ENCODE measurements around the gene FMN2. TPM values are rescaled to one million over a fixed set of nuclear protein-coding genes. Genes with fewer than 3 reads are reported as not detected.

FMN2 gene
- total RNA-seq, 1 donor = 11.2 TPM

- Histone ChIP-seq H3K9me3 (ENCODE audit: low read depth, low read length) (no peaks in the 10 kb centered on the region), H3K27me3 (ENCODE audit: insufficient read depth, low read length) (no peaks in the 10 kb centered on the region), H3K4me1 (ENCODE audit: insufficient read depth, low read length) (peaks cover 57% of the 10 kb centered on the region), H3K4me2 (ENCODE audit: insufficient read depth, low read length) (peak overlapping the region; percentile 15), H3K4me3 (ENCODE audit: insufficient read depth, low read length) (no peak overlapping the region), H3K36me3 (ENCODE audit: insufficient read depth, low read length) (no peaks in the 10 kb centered on the region), H3K79me2 (ENCODE audit: insufficient read depth, low read length) (peaks cover 27% of the 10 kb centered on the region), H4K20me1 (ENCODE audit: insufficient read depth, low read length) (no peaks in the 10 kb centered on the region), H3K27ac (ENCODE audit: low read depth, low read length) (peak overlapping the region; percentile 63), H2AFZ (ENCODE audit: low read length) (no peak overlapping the region)
- DNase-seq (ENCODE audit: insufficient read length, low spot score, missing footprints) = no peak
- TF ChIP-seq CTCF (IDR thresholded peaks at IDR 0.05; ENCODE audit: extremely low read depth, low read depth, low read length) = no peak
These were observed 218.1 kb downstream of the FMN2 start for GRCh38 chr1:240309769-240310168.

GRCh38 chr1:240310226-240310925 lies 218.7 kb downstream of the FMN2 start:
- peak overlapping the region; percentile 63 for H3K27ac ChIP-seq (ENCODE audit: low read depth, low read length)
- H3K4me3 ChIP-seq (ENCODE audit: insufficient read depth, low read length) = no peak overlapping the region
- H3K27me3 ChIP-seq (ENCODE audit: insufficient read depth, low read length) = no peaks in the 10 kb centered on the region
- peak overlapping the region; percentile 15 for H3K4me2 ChIP-seq (ENCODE audit: insufficient read depth, low read length)
- DNase-seq (ENCODE audit: insufficient read length, low spot score, missing footprints) = peak; percentile 27
- H4K20me1 ChIP-seq (ENCODE audit: insufficient read depth, low read length) = no peaks in the 10 kb centered on the region
- peaks cover 29% of the 10 kb centered on the region for H3K79me2 ChIP-seq (ENCODE audit: insufficient read depth, low read length)
- no peak overlapping the region for H2AFZ ChIP-seq (ENCODE audit: low read length)
- H3K4me1 ChIP-seq (ENCODE audit: insufficient read depth, low read length) = peaks cover 62% of the 10 kb centered on the region
- no peak for TF ChIP-seq CTCF (IDR thresholded peaks at IDR 0.05; ENCODE audit: extremely low read depth, low read depth, low read length)
- H3K9me3 ChIP-seq (ENCODE audit: low read depth, low read length) = no peaks in the 10 kb centered on the region
- no peaks in the 10 kb centered on the region for H3K36me3 ChIP-seq (ENCODE audit: insufficient read depth, low read length)

GRCh38 chr1:240312872-240313271 lies 221.2 kb downstream of the FMN2 start:
- Histone ChIP-seq H3K9me3 (ENCODE audit: low read depth, low read length) (no peaks in the 10 kb centered on the region), H3K27ac (ENCODE audit: low read depth, low read length) (peak overlapping the region; percentile 72), H3K79me2 (ENCODE audit: insufficient read depth, low read length) (peaks cover 30% of the 10 kb centered on the region), H3K36me3 (ENCODE audit: insufficient read depth, low read length) (no peaks in the 10 kb centered on the region), H4K20me1 (ENCODE audit: insufficient read depth, low read length) (no peaks in the 10 kb centered on the region), H3K4me1 (ENCODE audit: insufficient read depth, low read length) (peaks cover 53% of the 10 kb centered on the region), H3K27me3 (ENCODE audit: insufficient read depth, low read length) (no peaks in the 10 kb centered on the region), H2AFZ (ENCODE audit: low read length) (no peak overlapping the region), H3K4me3 (ENCODE audit: insufficient read depth, low read length) (no peak overlapping the region), H3K4me2 (ENCODE audit: insufficient read depth, low read length) (peak overlapping the region; percentile 7)
- TF ChIP-seq CTCF (IDR thresholded peaks at IDR 0.05; ENCODE audit: extremely low read depth, low read depth, low read length) = no peak
- DNase-seq (ENCODE audit: insufficient read length, low spot score, missing footprints) = peak; percentile 68

- H2AFZ ChIP-seq (ENCODE audit: low read length) = no peak overlapping the region
- no peak overlapping the region for H3K4me2 ChIP-seq (ENCODE audit: insufficient read depth, low read length)
- H3K4me1 ChIP-seq (ENCODE audit: insufficient read depth, low read length) = peaks cover 31% of the 10 kb centered on the region
- no peak overlapping the region for H3K4me3 ChIP-seq (ENCODE audit: insufficient read depth, low read length)
- H3K36me3 ChIP-seq (ENCODE audit: insufficient read depth, low read length) = no peaks in the 10 kb centered on the region
- no peaks in the 10 kb centered on the region for H3K27me3 ChIP-seq (ENCODE audit: insufficient read depth, low read length)
- peaks cover 37% of the 10 kb centered on the region for H3K79me2 ChIP-seq (ENCODE audit: insufficient read depth, low read length)
- H3K9me3 ChIP-seq (ENCODE audit: low read depth, low read length) = no peaks in the 10 kb centered on the region
- no peak for DNase-seq (ENCODE audit: insufficient read length, low spot score, missing footprints)
- H3K27ac ChIP-seq (ENCODE audit: low read depth, low read length) = no peak overlapping the region
- TF ChIP-seq CTCF (IDR thresholded peaks at IDR 0.05; ENCODE audit: extremely low read depth, low read depth, low read length) = no peak
- no peaks in the 10 kb centered on the region for H4K20me1 ChIP-seq (ENCODE audit: insufficient read depth, low read length)
These were observed 223.4 kb downstream of the FMN2 start for GRCh38 chr1:240314845-240315801.
